Effector memory CD4-positive, alpha-beta T cell (primary cell): Measurements from ENCODE around the gene ZNF738.

Experiments
- DNase-seq, 3 donors: peaks; one replicate each; pipeline ENCODE4 v3.0.0-alpha.2; 2020
- H3K27ac ChIP-seq: 2 replicates; pipeline ENCODE4 v1.7.0; 2013; ENCODE audit warnings: mild to moderate bottlenecking, low read length, moderate library complexity; ENCODE audit not compliant: insufficient read depth, poor library complexity, severe bottlenecking
- H3K27me3 ChIP-seq: replicated peaks from 2 replicates; pipeline ENCODE4 v1.7.0; 2013; ENCODE audit warnings: mild to moderate bottlenecking, low read length; ENCODE audit not compliant: insufficient read depth, control insufficient read depth, poor library complexity, severe bottlenecking
- H3K36me3 ChIP-seq: 2 replicates; pipeline ENCODE4 v1.7.0; 2013; ENCODE audit warnings: mild to moderate bottlenecking, low read length, moderate library complexity; ENCODE audit not compliant: control insufficient read depth, insufficient read depth
- H3K4me1 ChIP-seq: 2 replicates; pipeline ENCODE4 v1.7.0; 2013; ENCODE audit warnings: low read length, mild to moderate bottlenecking; ENCODE audit not compliant: control insufficient read depth, insufficient read depth, poor library complexity, severe bottlenecking
- H3K4me3 ChIP-seq: 2 replicates; pipeline ENCODE4 v1.7.0; 2013; ENCODE audit warnings: low read length, low read depth, mild to moderate bottlenecking; ENCODE audit not compliant: insufficient read depth, poor library complexity, severe bottlenecking
- H3K9me3 ChIP-seq: 2 replicates; pipeline ENCODE4 v1.7.0; 2013; ENCODE audit warnings: mild to moderate bottlenecking, low read length, moderate library complexity; ENCODE audit not compliant: control insufficient read depth

ZNF738 gene

GRCh38 chr19:21402303-21402985 lies 43.6 kb downstream of the ZNF738 start:
- no peak overlapping the region for H3K27ac ChIP-seq
- no peak overlapping the region for H3K4me3 ChIP-seq
- H3K27me3 ChIP-seq = no peaks in the 10 kb centered on the region
- H3K36me3 ChIP-seq = peaks cover 24% of the 10 kb centered on the region
- no peak for DNase-seq
- no peaks in the 10 kb centered on the region for H3K9me3 ChIP-seq
- no peaks in the 10 kb centered on the region for H3K4me1 ChIP-seq

DNA sequence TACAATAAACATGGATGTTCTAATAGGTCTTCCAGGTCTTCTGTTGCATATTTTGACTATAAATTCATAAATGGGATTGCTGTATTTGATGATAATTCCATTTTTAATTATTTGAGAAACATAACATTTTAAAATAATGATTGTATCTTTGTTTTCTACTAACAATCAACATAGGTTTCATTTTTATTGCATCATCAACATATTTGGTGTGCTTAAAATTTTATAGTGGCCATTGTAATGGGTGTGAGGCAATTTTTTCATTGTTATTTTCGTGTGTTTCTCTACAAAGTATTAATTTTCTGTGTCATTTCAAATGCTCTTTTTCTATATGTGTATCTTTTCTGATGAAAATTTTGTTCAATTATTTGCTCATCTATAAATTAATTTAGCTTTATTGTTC lies 51.4 kb downstream of the ZNF738 start:
- Histone ChIP-seq H3K9me3 (no peaks in the 10 kb centered on the region), H3K27ac (no peak overlapping the region), H3K36me3 (peaks cover 49% of the 10 kb centered on the region), H3K4me3 (no peak overlapping the region), H3K27me3 (no peaks in the 10 kb centered on the region), H3K4me1 (no peaks in the 10 kb centered on the region)
- DNase-seq = no peak

- Histone ChIP-seq H3K36me3 (peaks cover 4% of the 10 kb centered on the region), H3K27ac (no peak overlapping the region), H3K27me3 (no peaks in the 10 kb centered on the region), H3K4me3 (no peak overlapping the region), H3K9me3 (peaks cover 38% of the 10 kb centered on the region), H3K4me1 (no peaks in the 10 kb centered on the region)
- DNase-seq = no peak
These were observed 63.4 kb downstream of the ZNF738 start for GRCh38 chr19:21422244-21422643.

- H3K27me3 ChIP-seq = no peaks in the 10 kb centered on the region
- H3K27ac ChIP-seq = no peak overlapping the region
- no peak for DNase-seq
- H3K36me3 ChIP-seq = no peaks in the 10 kb centered on the region
- no peak overlapping the region for H3K4me3 ChIP-seq
- peaks cover 42% of the 10 kb centered on the region for H3K9me3 ChIP-seq
- H3K4me1 ChIP-seq = no peaks in the 10 kb centered on the region
These were observed 64.5 kb downstream of the ZNF738 start for GRCh38 chr19:21423057-21424041.
